Measurements from ENCODE around the gene B3GNT4. TPM values are rescaled to one million over a fixed set of nuclear protein-coding genes. Genes with fewer than 3 reads are reported as not detected.

The B3GNT4 gene
- total RNA-seq, 2 donors from 2014 or later: 2.4 TPM; not detected in 1

DNA sequence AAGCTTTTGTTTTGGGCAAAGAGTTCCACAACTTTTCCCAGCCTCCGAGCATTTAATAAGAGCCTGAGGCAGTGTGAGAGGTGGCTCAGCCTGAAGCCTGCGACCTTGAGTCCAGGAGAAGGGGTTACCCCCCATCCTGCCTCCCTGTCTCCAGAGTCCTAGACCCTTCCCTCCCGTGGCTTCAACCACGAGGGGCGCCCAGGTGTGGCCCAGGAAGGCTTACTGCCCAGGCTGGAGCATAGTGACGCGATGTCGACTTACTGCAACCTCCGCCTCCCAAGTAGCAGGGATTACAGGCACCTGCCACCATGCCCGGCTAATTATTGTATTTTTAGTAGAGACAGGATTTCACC lies 19.9 kb upstream of the B3GNT4 start:
- ATAC-seq (ENCODE audit: insufficient number of reproducible peaks, low FRiP score, low read depth) (no peak), DNase-seq (ENCODE audit: low spot score) (no peak)
- H3K27ac ChIP-seq: no peak overlapping the region
- peaks cover 5 to 8% of the 10 kb centered on the region in 2 donors for H3K4me1 ChIP-seq (ENCODE audit: control insufficient read depth in 1 of 2, low read depth in 2 of 2)
- peaks cover 3% of the 10 kb centered on the region for H3K27me3 ChIP-seq (replicated peaks; ENCODE audit: insufficient read depth)
- H3K9me3 ChIP-seq: no peaks in the 10 kb centered on the region
- no peaks in the 10 kb centered on the region for H3K36me3 ChIP-seq
- peak overlapping the region; percentile 79 for H3K4me3 ChIP-seq
- TF ChIP-seq, protein P1, sequence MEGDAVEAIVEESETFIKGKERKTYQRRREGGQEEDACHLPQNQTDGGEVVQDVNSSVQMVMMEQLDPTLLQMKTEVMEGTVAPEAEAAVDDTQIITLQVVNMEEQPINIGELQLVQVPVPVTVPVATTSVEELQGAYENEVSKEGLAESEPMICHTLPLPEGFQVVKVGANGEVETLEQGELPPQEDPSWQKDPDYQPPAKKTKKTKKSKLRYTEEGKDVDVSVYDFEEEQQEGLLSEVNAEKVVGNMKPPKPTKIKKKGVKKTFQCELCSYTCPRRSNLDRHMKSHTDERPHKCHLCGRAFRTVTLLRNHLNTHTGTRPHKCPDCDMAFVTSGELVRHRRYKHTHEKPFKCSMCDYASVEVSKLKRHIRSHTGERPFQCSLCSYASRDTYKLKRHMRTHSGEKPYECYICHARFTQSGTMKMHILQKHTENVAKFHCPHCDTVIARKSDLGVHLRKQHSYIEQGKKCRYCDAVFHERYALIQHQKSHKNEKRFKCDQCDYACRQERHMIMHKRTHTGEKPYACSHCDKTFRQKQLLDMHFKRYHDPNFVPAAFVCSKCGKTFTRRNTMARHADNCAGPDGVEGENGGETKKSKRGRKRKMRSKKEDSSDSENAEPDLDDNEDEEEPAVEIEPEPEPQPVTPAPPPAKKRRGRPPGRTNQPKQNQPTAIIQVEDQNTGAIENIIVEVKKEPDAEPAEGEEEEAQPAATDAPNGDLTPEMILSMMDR (IDR thresholded peaks at IDR 0.05): no peak

DNA sequence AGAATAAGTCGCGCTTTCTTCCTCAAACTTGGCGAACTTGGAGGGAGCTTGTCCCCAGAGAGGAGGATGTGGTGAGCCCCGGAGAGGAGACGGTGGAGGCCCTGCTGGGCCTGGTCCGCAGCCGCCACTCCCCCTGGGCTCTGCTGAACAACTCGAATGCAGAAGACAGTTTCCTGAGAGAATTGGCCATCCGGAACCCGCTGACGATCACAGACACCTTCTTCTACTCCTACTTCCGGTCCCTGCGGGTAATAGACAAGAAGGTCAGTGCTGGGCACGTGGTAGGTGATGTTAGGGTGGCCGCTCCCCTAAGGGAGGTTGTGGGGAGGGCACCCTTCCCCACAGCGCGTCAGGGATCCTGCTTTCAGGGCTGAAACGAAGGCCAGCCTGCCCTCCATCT lies 19.0 kb upstream of the B3GNT4 start:
- Histone ChIP-seq H3K4me3 (no peak overlapping the region), H3K4me1 (ENCODE audit: control insufficient read depth in 1 of 2, low read depth in 2 of 2) (peaks cover 5 to 8% of the 10 kb centered on the region in 2 donors), H3K27ac (no peak overlapping the region), H3K9me3 (no peaks in the 10 kb centered on the region), H3K27me3 (replicated peaks; ENCODE audit: insufficient read depth) (peaks cover 3% of the 10 kb centered on the region), H3K36me3 (no peaks in the 10 kb centered on the region)
- DNase-seq (ENCODE audit: low spot score) (no peak), ATAC-seq (ENCODE audit: insufficient number of reproducible peaks, low FRiP score, low read depth) (no peak)
- TF ChIP-seq, protein P1 (IDR thresholded peaks at IDR 0.05): no peak

DNA sequence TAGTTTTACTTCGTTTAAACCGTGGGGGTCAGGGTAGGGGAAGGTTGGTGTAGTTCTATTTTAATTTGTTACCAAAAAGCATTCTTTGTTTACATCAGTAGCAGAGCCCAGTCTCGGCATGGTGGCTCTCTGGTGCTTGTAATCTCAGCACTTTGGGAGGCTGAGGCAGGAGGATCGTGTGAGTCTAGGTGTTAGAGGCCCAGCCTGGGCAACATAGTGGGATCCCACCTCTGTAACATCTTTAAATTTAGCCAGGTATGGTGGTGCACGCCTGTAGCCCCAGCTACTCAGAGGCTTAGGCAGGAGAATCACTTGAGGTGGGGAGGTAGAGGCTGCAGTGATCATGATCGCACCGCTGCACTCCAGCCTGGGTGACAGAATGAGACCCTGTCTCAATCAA lies 18.4 kb upstream of the B3GNT4 start:
- Histone ChIP-seq H3K27me3 (replicated peaks; ENCODE audit: insufficient read depth) (peaks cover 3% of the 10 kb centered on the region), H3K4me1 (ENCODE audit: control insufficient read depth in 1 of 2, low read depth in 2 of 2) (peaks cover 5 to 8% of the 10 kb centered on the region in 2 donors), H3K4me3 (no peak overlapping the region), H3K27ac (no peak overlapping the region), H3K9me3 (no peaks in the 10 kb centered on the region), H3K36me3 (no peaks in the 10 kb centered on the region)
- TF ChIP-seq, protein P1 (IDR thresholded peaks at IDR 0.05): no peak
- ATAC-seq (ENCODE audit: insufficient number of reproducible peaks, low FRiP score, low read depth) (no peak), DNase-seq (ENCODE audit: low spot score) (no peak)

DNA sequence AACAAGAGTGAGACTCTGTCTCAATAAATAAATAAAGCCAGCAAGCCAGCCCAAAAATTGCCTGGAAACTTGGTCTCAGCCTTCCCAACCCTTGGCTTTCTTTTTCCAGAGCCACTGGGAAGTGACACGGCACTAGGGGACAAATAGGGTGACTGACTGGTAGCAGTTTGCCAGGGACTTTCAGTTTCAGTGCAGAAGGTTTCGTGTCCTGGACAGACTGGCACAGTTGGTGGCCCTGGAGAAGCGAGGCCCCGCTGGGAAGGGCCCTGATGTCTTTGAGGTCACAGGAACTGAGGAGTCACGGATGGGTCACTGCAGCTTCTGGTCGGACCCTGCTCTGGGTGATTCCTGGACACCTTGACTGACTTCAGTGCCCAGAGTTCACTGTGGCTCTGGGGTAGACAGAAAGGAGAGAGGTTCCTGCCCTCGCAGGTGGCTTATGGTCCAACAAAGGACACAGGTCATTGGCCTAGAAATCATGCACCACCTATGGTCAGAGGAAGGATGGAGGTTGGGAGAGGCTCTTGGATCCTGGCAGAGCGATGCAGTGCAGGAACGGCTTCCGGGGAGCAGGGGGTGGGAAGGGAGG lies 17.9 kb upstream of the B3GNT4 start:
- TF ChIP-seq, protein P1 (IDR thresholded peaks at IDR 0.05): no peak
- ATAC-seq (ENCODE audit: insufficient number of reproducible peaks, low FRiP score, low read depth): no peak
- Histone ChIP-seq H3K4me1 (ENCODE audit: control insufficient read depth in 1 of 2, low read depth in 2 of 2) (peaks cover 5 to 8% of the 10 kb centered on the region in 2 donors), H3K27ac (no peak overlapping the region), H3K9me3 (no peaks in the 10 kb centered on the region), H3K4me3 (no peak overlapping the region), H3K27me3 (replicated peaks; ENCODE audit: insufficient read depth) (peaks cover 3% of the 10 kb centered on the region), H3K36me3 (no peaks in the 10 kb centered on the region)
- no peak for DNase-seq (ENCODE audit: low spot score)

DNA sequence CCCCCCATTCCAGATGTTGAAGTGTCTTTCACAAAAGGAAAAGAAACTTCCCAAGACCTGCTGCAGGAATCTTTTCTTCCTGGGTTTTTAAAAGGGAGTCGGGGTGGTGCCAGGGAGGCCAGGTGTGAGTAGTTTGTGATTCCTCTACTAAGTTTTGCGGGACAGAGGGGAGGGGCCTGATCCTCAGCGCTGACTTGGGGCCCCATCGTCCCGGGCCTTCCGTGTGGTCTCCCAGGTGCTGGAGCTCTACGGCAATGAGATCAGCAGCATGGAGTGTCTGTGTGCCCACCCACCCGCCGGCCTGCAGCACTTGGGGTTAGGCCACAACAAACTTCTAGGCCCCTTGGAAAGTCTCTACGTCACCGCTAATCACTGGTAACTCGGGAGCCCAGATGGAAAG lies 16.0 kb upstream of the B3GNT4 start:
- Histone ChIP-seq H3K27me3 (replicated peaks; ENCODE audit: insufficient read depth) (peaks cover 3% of the 10 kb centered on the region), H3K4me1 (ENCODE audit: control insufficient read depth in 1 of 2, low read depth in 2 of 2) (peaks cover 5 to 8% of the 10 kb centered on the region in 2 donors), H3K27ac (no peak overlapping the region), H3K4me3 (no peak overlapping the region), H3K36me3 (no peaks in the 10 kb centered on the region), H3K9me3 (no peaks in the 10 kb centered on the region)
- DNase-seq (ENCODE audit: low spot score): no peak
- ATAC-seq (ENCODE audit: insufficient number of reproducible peaks, low FRiP score, low read depth): no peak
- TF ChIP-seq, protein P1 (IDR thresholded peaks at IDR 0.05): no peak
